Endometrial microvascular endothelial cells (primary cell): Measurements from ENCODE around the gene BAG5. TPM values are rescaled to one million over a fixed set of nuclear protein-coding genes. Genes with fewer than 3 reads are reported as not detected.
"Not testable (repeated sequence)": the region's sequence is repeated elsewhere in the genome, so short reads cannot be mapped to it uniquely, and the experiment has no call there.

Experiments
- in situ Hi-C: cut with HindIII; loops from 2 replicates; pipeline ENCODE4 v1.10.0; 2017; ENCODE audit warnings: low sequenced_read_pairs, low pct_unique_long_range_greater_than_20kb; ENCODE audit errors: inconsistent ontology term
- total RNA-seq: library from RNA; depleted of rRNA; stranded (reverse); fragments of >200 nt; gene quantifications from one replicate; pipeline ENCODE4 v1.2.3, GENCODE V29; 2015; ENCODE audit errors: inconsistent ontology term

BAG5 gene
- total RNA-seq, 1 donor from 2014 or later = 16.4 TPM

DNA sequence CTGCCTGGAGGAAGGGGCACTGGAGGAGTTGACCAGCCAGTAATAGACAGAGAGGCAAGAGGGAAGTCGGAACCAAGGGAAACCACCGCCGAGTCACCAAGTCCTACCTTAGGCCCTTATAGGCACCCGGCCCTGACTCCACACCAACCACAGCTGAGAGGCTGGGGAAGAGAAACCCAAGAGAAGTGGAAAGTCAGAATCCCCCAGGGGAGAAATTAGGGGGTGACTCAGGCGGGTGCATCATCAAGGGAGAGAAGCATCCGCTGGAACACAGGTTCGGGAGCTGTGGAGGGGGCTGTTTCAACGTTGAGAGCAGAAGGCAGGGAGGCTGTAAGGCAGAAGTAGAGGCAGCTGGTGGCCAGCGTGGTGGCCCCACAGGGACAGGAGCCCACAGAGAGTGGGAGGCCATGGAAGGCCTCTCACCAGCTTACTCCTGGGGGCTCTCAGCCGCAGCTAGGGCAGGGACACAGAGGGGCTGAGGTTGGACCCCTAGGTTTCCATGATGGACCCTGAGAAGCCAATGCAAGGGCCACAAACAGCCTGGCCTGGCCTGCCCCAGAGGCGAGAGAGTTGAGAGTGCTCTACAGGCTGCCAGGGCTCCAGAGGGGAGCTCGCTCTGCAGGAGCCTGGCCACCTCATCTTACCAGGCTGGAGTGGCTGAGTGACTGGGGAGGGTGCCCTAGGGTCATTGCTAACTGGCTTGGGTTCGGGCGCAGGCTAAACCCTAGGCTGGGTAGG is 34.9 kb downstream of the BAG5 start:
- in situ Hi-C loops = no loop called here

DNA sequence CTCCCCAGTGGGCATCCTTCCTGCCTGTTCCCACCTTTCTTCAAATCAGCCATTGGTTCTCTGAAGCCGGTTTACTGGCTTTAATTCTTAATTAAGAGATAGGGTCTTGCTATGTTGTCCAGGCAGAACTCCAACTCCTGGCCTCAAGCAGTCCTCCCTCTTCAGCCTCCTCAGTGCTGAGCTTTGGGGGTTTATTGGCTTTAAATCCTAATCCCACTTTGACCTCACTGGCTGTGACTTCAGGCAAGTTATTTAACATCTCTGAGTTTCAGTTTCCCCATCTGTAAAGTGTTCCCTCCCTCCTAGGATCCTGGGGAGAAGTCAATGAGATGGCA is 35.6 kb downstream of the BAG5 start:
- in situ Hi-C loops = no loop called here

DNA sequence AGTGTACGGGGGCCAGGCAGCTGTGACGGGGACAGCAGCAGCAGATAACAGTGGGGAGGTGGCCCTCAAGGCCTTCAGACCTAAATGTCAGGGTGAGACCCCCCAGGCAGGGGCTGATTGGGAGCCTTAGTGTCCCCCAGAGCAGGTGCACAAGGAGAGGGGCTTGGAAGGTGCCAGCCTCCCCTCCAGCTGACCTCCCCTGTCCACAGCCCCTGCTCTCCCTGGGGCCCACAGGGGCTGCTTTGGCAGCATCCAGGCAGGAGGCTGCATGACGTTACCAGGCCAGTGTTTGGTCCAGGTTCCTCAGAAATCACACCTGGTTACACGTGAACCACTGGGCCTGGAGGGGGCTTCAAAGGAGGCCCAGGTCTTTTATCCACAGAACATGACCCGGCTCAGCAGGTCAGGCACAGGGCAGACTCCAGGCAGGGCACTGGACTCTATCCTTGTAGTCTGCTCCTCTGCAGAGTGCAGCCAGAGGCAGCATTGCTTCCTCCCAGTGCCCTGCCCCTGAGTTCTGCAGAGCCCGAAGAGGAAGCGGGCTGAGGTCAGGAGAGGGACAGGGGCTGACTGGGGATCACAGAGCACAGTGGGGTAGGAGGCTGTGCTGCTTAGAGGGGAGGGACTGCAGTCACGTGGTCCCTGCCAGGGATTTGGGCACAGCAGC is 36.1 kb downstream of the BAG5 start:
- in situ Hi-C loops = no loop called here

DNA sequence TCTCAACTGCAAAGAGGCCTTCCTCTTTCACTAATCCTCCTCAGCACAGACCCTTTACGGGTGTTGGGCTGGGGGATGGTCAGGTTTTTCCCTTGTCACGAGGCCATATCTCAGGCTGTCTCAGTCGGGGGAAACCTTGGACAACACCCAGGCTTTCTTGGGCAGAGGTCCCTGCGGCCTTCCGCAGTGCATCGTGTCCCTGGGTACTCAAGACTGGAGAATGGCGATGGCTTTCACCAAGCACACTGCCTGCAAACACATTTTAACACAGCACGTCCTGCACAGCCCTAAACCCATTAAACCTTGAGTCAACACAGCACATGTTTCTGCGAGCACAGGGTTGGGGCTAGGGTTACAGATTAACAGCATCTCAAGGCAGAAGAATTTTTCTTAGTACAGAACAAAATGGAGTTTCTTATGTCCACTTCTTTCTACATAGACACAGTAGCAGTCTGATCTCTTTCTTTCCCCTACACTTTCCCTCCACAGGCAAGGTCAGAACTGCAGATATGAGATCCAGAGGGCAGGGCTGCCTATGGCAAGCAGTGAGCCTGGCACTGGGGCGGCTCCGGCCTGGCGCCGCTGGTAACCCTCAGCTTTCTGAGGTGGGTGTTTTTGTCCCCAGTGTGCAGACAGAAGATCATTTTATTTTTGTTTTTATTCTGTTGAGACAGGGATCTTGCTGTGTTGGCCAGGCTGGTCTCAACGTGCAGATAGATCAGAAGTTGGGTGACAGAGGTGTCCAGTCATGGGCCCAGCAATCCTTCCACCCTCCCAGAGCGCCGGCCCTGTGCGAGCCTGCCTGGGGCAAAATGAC is 36.8 kb downstream of the BAG5 start:
- in situ Hi-C loops = not testable (repeated sequence)

DNA sequence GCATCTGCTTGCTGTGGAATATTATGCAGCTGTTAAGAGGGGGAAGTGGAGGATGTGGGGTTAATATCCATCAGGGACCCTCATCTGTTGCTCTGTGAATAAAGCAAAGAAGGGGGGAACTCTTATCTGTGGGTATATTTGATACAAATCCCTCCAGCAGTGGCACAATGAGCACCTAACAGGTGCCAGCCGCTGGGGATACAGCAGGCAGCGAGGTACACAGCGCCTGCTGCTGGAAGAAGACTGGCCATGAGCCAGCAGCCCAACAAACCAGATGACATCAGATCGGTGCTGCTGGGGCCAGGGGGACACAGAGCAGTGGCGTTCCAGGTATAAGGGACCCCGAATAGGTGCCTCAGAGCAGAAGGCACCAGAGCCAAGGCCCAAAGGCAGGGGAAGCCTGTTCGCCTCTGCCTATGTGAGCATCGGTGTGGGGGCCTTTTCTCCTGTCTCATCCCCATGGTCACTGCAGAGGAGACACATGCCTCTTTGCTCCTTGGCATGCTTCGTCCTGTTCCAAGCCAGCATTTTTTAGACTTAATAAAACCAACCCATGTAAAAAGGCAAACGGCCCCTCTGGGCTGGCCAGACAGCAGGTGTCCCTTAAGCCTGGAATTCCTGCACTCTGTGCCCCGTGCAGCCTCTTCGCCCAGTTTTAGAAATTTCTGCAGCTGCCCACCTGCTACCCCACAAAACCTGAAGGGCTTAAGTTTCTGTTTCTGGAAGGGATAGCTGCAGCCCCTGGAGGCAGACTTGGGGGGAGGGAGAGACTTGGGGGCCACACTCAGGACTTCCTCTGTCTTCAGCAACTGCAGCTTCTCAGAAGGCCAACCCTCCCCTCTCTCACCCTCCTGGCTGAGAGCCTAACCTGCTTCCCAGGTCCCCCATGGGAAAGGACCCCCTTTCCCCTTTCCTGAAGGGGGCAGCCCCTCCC is 38.2 kb downstream of the BAG5 start:
- in situ Hi-C loops = no loop called here

DNA sequence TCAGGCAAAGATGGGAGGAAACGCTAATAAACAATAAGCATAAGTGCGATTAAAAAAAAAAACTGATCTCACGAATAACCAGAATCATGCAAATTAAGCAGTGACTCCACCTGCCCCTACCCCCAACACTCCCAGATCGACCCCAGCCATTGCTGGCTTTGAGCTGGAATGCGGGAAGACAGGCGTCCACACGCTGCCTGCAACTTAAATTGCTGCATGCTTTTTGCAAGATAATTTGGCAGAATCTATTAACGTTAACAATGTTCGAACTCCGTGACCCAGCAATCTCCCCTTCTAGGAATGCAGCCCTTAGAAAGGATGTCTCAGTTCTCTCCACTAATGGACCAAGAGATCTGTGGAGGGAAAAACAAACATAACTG is 38.9 kb downstream of the BAG5 start:
- in situ Hi-C loops = no loop called here

DNA sequence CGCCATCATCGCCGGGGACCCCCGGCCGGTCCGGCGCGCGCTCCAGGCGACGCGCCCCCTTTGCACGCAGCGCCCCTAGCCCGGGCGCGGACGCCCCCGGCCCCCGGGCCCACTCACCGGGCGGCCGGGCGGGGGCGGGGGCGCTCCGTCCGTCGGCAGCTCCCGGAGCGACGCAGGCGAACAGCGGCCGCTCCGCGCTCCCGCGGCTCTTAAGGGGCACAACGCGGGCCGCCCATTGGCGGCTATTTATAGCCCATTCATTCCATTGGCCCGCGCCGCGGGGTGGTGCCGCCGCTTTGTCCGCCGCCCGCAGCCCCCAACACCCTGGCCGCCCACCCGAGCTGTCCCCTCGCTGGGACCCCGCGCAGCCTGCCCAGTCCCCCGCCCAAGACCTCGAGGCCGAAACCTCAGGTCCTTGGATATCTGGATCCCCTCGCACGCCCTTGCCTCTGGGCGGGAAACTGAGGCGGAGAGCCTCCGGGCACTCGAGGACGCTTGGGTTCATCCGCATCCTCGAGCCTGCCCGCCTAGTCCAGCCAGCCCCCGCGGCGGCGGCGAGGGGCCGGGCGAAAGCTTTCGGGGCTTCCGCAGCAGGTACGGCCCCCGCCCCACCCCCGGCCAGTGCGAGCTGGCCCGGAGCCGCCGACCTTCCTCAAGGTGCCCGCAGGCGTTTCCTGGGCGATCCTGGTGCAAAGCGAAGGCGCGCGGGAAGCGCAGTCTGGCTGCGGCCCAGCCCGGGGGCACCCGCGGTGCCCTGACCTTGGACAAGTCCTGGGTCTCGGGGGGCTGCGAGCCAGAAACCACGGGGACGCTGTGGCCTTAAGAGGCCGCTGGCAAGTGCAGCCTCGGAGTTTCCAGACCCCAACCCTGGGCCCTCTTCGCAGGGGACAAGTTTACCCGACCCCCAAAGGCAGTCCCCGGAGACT is 39.5 kb downstream of the BAG5 start, which contains the start of gene CKB:
Gene CKB (minus strand): TSS at position 182 of the 926 bp plus-strand sequence. CDS start 337 bp downstream, outside the sequence.
- in situ Hi-C loops = no loop called here

DNA sequence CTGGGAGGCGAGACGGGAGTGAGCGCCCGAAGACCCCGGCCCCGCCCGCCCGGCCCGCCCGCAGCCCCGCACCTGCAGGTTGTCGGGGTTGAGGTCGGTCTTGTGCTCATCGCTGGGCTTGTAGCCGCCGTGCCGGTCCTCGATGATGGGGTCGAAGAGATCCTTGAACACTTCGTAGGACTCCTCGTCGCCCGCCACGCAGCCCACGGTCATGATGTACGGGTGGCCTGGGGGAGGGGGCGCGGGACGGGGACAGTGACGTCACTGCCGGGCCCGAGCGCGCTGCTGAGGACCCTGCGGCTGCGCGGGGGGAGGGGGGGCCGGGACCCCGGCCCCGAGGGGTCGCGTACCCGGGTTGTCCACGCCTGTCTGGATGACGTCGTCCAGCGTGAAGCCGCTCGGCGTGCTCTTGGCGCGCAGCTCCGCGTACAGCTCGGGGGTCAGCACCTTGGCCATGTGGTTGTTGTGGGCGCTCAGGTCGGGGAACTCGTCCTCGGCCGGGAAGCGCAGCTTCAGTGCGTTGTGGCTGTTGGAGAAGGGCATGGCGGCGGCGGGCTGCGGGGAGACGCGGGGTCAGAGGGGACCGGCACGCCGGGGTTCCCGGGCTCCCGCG is 40.4 kb downstream of the BAG5 start:
- in situ Hi-C loops = no loop called here

DNA sequence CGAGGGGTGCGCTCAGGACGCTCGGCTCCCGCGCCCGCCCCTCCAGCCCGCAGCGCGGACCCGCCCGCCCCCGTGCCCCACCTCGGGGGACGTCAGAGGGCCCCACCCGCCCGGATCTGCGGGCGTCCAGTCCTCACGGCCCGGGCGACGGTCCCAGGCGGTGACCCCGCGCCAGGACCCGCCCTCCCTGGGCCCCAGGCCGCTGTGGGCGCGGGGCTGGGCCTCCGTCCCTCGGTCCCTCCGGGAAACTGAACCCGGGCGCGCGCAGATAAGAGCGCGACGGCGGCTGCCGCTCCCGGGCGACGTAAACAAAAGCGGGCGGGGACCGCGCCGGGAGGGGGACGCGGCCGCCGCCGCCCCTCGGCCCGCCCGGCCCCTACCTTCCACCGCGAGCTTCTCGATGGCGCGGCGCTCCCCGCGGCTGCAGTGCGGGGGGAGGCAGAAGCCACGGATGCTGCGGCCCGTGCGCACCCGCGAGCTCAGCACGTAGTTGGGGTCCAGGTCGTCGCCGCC is 41.0 kb downstream of the BAG5 start:
- in situ Hi-C loops = no loop called here

DNA sequence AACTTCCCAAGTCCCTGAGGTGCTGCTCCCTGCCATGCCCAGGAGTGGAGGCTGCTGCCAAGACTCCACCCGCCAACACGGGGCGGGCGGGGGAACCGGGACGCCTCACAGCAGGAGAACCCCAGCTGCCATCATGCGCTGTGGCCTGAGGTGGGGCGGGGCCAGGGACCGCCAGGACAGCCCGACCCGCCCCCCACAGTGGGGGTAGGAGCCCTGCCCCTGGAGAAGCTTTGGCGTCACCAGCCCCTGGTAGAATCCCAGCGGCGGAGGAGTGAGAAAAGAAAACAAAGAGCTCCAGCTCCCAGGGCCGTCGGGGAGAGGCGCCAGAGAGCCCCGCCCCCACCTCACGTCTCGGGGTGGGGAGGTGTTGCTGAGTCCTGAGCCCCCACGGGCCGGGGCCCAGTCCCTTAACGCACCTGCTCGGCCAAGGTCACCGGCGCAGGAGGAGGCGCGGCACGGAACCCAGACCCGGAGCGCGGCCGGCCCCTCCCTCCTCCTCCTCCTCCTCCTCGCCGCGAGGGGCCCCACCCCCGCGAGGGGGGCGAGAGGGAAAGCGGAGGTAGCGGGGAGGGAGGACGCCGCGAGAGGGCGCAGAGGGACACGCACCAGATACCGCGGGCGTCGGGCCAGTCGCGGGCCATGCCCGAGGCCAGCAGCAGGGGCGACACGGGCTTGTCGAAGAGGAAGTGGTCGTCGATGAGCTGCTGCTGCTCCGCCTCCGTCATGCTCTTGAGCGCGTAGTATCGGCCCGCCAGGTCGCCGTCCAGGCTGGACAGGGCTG is 41.6 kb downstream of the BAG5 start:
- in situ Hi-C loops = no loop called here

DNA sequence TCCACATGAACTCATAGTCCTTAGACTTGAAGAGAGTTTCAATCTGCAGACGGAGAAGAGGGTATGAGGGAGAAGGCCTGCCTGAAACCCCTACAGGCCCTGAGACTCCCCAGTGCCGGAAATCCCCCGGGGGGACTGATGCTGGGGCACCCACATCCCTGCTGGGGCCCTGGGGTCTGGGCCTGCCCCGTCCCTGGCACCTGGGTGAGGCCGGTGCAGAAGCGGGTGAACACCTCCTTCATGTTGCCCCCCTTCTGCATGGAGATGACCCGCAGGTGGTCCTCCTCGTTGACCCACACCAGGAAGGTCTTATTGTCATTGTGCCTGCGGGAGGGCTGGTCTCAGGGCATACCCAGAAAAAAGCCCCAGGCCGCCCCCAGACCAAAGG is 42.2 kb downstream of the BAG5 start:
- in situ Hi-C loops = no loop called here

DNA sequence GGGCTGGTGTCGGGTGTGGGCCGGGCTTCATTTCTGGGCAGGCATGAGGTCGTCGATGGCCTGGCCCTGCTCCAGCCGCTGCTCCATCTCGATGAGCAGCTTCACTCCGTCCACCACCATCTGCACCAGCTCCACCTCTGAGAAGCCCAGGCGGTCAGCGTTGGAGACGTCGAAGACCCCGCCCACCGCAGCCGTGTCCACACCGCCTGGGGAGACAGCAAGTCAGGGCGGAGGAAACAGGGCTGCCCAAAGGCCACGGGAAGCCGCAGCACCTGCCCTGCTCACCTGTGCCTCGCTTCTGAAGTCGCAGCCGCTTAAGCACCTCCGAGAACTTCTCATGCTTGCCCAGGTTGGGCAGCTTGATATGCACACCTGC is 42.6 kb downstream of the BAG5 start:
- in situ Hi-C loops = no loop called here

DNA sequence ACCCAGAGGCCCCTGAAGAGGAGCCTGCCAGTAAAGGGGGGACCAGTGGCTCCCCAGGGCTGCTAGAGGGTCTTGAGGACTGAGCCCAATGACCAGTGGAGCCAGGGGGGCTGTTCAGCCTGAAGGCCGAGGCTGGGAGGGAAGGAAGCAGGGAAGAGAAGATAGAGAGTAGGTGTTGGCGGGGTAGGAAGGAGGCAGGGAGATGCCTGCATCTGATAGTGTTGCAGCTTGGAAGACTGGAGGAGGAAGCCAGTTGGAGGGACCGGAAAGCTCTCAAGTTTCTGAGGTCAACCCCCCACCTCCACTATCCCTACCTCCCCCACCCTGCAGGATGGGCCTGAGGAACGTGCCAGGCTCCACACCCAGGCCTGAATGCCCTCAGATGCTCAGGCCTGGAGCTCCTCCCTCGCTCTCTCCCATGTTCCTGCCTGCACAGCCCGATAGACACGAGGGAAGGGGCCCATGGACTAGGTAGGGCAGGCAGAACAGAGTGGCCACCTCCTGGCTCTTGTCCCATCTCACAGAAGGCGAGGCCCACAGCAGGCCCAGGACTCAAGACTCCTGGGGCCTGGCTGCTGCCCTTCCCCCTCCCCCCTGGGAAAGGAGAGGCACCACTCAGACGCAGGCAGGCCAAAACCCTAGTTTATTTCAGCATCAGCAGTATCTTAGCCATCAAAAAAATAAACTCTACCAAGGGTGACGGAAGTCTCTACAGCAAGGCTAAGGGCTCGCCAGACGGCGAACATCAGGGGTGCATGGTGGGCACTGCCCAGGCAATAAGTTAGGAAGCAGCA is 43.2 kb downstream of the BAG5 start:
- in situ Hi-C loops = no loop called here

DNA sequence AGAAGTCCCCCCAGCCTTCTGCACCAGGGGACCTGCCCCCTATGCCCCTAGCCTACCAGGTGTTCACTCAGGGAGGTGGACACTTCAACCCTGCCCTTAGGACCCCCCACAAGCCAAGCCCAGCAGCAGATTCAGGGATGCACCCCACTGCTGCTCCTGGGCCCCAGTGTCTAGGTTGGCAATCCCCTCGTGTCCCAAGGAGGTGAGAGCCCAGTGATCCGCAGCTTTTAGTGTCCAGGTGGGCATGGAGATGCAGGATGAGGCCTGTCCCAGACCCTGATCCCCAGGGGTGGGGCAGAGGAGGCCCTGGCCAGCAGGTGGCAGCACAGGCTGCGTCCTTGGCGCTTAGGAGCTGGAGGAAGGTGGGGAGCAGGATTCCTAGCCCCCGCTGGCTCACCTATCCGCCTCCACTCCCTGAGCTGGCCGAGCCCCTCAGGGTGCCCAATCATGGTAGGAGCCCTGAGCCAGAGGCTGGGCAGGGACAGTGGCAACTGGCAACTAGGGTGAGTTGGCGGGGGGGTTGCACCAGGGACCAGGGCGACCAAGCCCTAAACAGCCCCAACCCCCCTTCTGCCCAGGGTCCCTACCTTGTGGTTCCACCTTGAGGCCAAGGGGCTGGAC is 43.9 kb downstream of the BAG5 start:
- in situ Hi-C loops = no loop called here

DNA sequence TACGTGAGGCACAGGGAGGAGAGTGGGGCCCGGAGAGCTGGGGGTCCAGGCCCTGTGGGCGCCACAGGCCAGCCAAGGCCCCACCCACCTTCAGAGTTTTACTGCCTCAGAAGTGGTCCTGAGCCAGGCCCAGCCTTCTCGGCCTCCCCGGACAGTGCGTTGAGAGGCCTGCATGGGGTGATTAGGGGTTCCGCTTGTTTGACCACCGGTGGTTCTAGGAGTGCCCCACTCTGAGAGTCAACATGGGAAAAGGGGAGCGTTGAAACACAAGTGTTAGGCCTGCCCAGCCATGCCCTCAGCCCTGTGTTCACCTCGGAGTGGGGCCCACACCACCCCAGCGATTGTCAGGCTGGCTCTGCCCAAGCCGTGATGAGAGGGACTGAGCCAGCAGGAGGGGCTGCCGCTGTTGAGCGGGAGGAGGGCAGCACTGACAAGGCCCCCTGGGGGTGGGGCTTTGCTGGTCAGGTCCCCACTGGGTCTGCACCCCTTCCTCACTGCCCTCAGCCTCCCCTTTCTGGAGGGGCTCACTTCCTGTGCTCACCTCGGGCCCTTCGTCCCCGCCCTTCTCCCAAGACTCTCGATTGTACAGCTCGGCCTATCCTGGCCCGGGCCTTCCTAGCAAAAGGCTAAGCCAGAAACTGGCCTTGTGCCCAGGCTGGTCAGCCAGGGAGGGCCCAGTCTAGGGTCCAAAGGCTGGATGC is 44.6 kb downstream of the BAG5 start:
- in situ Hi-C loops = no loop called here
